Psoas muscle (tissue), 8 donors: ENCODE results near the gene ZNF805. TPM values are rescaled to one million over a fixed set of nuclear protein-coding genes. Genes with fewer than 3 reads are reported as not detected.
A peak's percentile ranks its signal among the peaks of the same experiment; 100 is the strongest.
"Not testable (repeated sequence)": the region's sequence is repeated elsewhere in the genome, so short reads cannot be mapped to it uniquely, and the experiment has no call there.

ENCODE experiments used
- ATAC-seq, 4 donors: fragments of 200-7000 bp; cut with Tn5 transposase; one replicate each; pipeline ENCODE4 v1.9.1; 2020; ENCODE audit warnings: moderate library complexity in 3 of 4, mild to moderate bottlenecking in 2 of 4
- DNase-seq, 2 donors: peaks; one replicate each; pipeline ENCODE4 v3.0.0-alpha.2; 2020
- H3K27ac ChIP-seq: fragments of 200-600 bp; one replicate; pipeline ENCODE4 v1.8.0; 2022
- H3K27me3 ChIP-seq, 3 donors: fragments of 200-600 bp in 1 of 3; one replicate each; pipeline versions ENCODE4 v1.6.1 to v1.8.0; 2013 to 2022; ENCODE audit warnings: low read length in 2 of 3, mild to moderate bottlenecking in 2 of 3, moderate library complexity in 1 of 3; ENCODE audit not compliant: insufficient read depth in 3 of 3
- H3K36me3 ChIP-seq, 2 donors: fragments of 200-600 bp in 1 of 2; one replicate each; pipeline versions ENCODE4 v1.6.1 to v1.8.0; 2013 to 2022; ENCODE audit warnings: low read depth in 1 of 2, mild to moderate bottlenecking in 1 of 2, moderate library complexity in 1 of 2; ENCODE audit not compliant: insufficient read depth in 1 of 2
- H3K4me1 ChIP-seq: fragments of 200-600 bp; one replicate; pipeline ENCODE4 v1.8.0; 2022
- H3K4me3 ChIP-seq: fragments of 200-600 bp; one replicate; pipeline ENCODE4 v1.8.0; 2022; ENCODE audit warnings: mild to moderate bottlenecking
- H3K9me3 ChIP-seq: fragments of 200-600 bp; one replicate; pipeline ENCODE4 v1.8.0; 2022
- CTCF ChIP-seq: fragments of 200-600 bp; IDR thresholded peaks from one replicate; pipeline ENCODE4 v1.8.0; 2022; ENCODE audit warnings: antibody characterized with exemption
- WGBS, 3 donors: extraction: QIAGEN DNeasy Blood & Tissue Kit; methylation state at CpG; one replicate each; pipeline versions ENCODE4 v1.1.6 to v1.1.7; 2013; 5-methylcytosine and 5-hydroxymethylcytosine counted together
- intact Hi-C, 2 donors: fragments of 100-400 bp; cut with DNase I; formaldehyde crosslinking; loops; one replicate each; pipeline versions ENCODE4 v1.11.0 to v1.14.2; 2022
- long read RNA-seq, 2 donors: library from polyadenylated mRNA; unstranded; transcript quantifications; one replicate each; pipeline ENCODE4 v2.0.0, GENCODE V29; 2021
- polyA plus RNA-seq, 3 donors: library from polyadenylated mRNA; stranded (reverse); fragments of 200-250 nt; gene quantifications; one replicate each; pipeline ENCODE4 v1.2.3, GENCODE V29; 2013
- total RNA-seq, 4 donors: library from RNA; stranded (reverse); fragmentation: NEBNext Ultra II Directional in 2 of 4; extraction: Animal tissue kit (Norgen Biotek cat#: 25700) in 2 of 4; gene quantifications; one replicate each; pipeline versions ENCODE4 v1.2.1 to v1.2.4, GENCODE V29; 2021 to 2023
- donor health status: healthy with polysubstance abuse.
- donor health status: DM: no; HTN: no; CAD: no; lungs with moderate emphysema.
- donor health status: Bipolar disorder and iron deficiency.
- donor health status: healthy.
- donor health status: DM: yes; HTN: yes; CAD: no.
- donor health status: DM: no; HTN: no; CAD: no.
- donor health status: DM: no; HTN: no; CAD: no.
- donor health status: DM: yes; HTN: yes; CAD: no.

Gene ZNF805
- total RNA-seq (10 to 100 TPM; 10.3 to 16.4 (median 12.7) TPM), polyA plus RNA-seq (1 to 10 TPM; 1.2 to 5.2 (median 1.2) TPM)
- long read RNA-seq, donor 1, transcript ZNF805-202 (4 exons, 1,884 nt) = major isoform, 10 of 11 reads
- long read RNA-seq, donor 1, partial matches to known transcripts = 1 of 11 reads
- long read RNA-seq, donor 1, other reads (novel, unspliced or antisense) = 0 of 11 reads
- long read RNA-seq, donor 2, transcript ZNF805-202 (4 exons, 1,884 nt) = major isoform, 8 of 12 reads
- long read RNA-seq, donor 2, partial matches to known transcripts = 0 of 12 reads
- long read RNA-seq, donor 2, other reads (novel, unspliced or antisense) = 4 of 12 reads

GRCh38 chr19:57240311-57241090, at the start of gene ZNF805:
TSS of gene ZNF805 (plus strand) at chr19:57240632. CDS start at chr19:57240892, 260 bp downstream.
- H3K27me3 ChIP-seq = no peaks in the 10 kb centered on the region
- H3K27ac ChIP-seq = peak within 1 kb of the TSS; percentile 97
- peaks cover 3 to 35% of the 10 kb centered on the region in 2 donors for H3K36me3 ChIP-seq
- H3K4me1 ChIP-seq = peaks cover 20% of the 10 kb centered on the region
- no peaks in the 10 kb centered on the region for H3K9me3 ChIP-seq
- ATAC-seq (peak; percentile 99), DNase-seq (peak; percentile 97 to 99)
- peak within 1 kb of the TSS; percentile 97 for H3K4me3 ChIP-seq
- intact Hi-C loops = loop anchor here (2.0 to 10.0 kb wide), 3 partner anchors 37 to 84 kb away; partner anchors contain the start of genes ZNF460 (in 1 of the 2) and ZNF543 (in 1 of the 2)
- WGBS, 3 donors = 0 to 1% (median 1%) methylated on average over 60 to 61 of the region's 61 CpGs
- TF ChIP-seq CTCF = peak; percentile 18

GRCh38 chr19:57191141-57192076, 49.0 kb upstream of the ZNF805 start, which contains the start of gene ZNF264:
TSS of gene ZNF264 (plus strand) at chr19:57191500. CDS start at chr19:57191914, 414 bp downstream.
- DNase-seq (peak; percentile 94 to 95), ATAC-seq (peak; percentile 95 to 99 (median 98))
- Histone ChIP-seq H3K27ac (peak within 1 kb of the TSS; percentile 86), H3K36me3 (peaks cover 15 to 32% of the 10 kb centered on the region in 2 donors), H3K4me1 (peaks cover 10% of the 10 kb centered on the region), H3K9me3 (no peaks in the 10 kb centered on the region), H3K4me3 (peak within 1 kb of the TSS; percentile 91), H3K27me3 (no peaks in the 10 kb centered on the region)
- no peak for TF ChIP-seq CTCF
- intact Hi-C loops = no loop called here
- 0 to 1% (median 1%) methylated on average over 70 to 81 of the region's 81 CpGs for WGBS, 3 donors

GRCh38 chr19:57192077-57192420, 48.4 kb upstream of the ZNF805 start:
- intact Hi-C loops = no loop called here
- no peak for TF ChIP-seq CTCF
- Histone ChIP-seq H3K36me3 (peaks cover 15 to 39% of the 10 kb centered on the region in 2 donors), H3K27ac (peak overlapping the region; percentile 86), H3K4me1 (peaks cover 10% of the 10 kb centered on the region), H3K4me3 (peak overlapping the region; percentile 91), H3K27me3 (no peaks in the 10 kb centered on the region), H3K9me3 (no peaks in the 10 kb centered on the region)
- ATAC-seq (peak in 2 of 4 donors; percentile 3 to 13), DNase-seq (no peak)
- 6 to 7% (median 6%) methylated on average over 9 of the region's 9 CpGs for WGBS, 3 donors

- Histone ChIP-seq H3K4me3 (peak overlapping the region; percentile 91), H3K27me3 (no peaks in the 10 kb centered on the region), H3K36me3 (peaks cover 15 to 48% of the 10 kb centered on the region in 2 donors), H3K27ac (no peak overlapping the region), H3K4me1 (peaks cover 10% of the 10 kb centered on the region), H3K9me3 (no peaks in the 10 kb centered on the region)
- intact Hi-C loops = loop anchor here in 1 of 2 donors (1.0 kb wide), 1 partner anchor 45 kb away; no protein-coding TSS in a partner anchor
- DNase-seq (no peak), ATAC-seq (no peak)
- 84 to 88% (median 87%) methylated on average over 5 of the region's 5 CpGs for WGBS, 3 donors
- TF ChIP-seq CTCF = no peak
Measured at GRCh38 chr19:57192993-57193392, 47.4 kb upstream of the ZNF805 start.

GRCh38 chr19:57197874-57198273, 42.6 kb upstream of the ZNF805 start:
- H3K27me3 ChIP-seq, DNase-seq, intact Hi-C loops, H3K4me3 ChIP-seq, ATAC-seq, H3K4me1 ChIP-seq, H3K9me3 ChIP-seq, H3K27ac ChIP-seq: not testable (repeated sequence)
- 93 to 98% (median 94%) methylated on average over 6 of the region's 6 CpGs for WGBS, 3 donors
- peaks cover 16 to 74% of the 10 kb centered on the region in 2 donors for H3K36me3 ChIP-seq
